A549 treated with Hydrocortisone at 1 μM for 4 hours (cell line): ENCODE measurements around the gene VSTM2B. TPM values are rescaled to one million over a fixed set of nuclear protein-coding genes. Genes with fewer than 3 reads are reported as not detected.

ENCODE experiments used
- total RNA-seq: library from RNA; stranded (reverse); fragments of 200-300 nt; extraction: Qiagen RNA extraction; gene quantifications from 5 replicates; pipeline ENCODE4 v1.2.3, GENCODE V29; 2022

Gene VSTM2B
- not detected in 5 replicates for total RNA-seq

GRCh38 chr19:29525901-29526729 lies at the start of gene VSTM2B:
Gene VSTM2B, plus strand, starts transcription at chr19:29525994. Its CDS starts 590 bp downstream, at chr19:29526584.

GRCh38 chr19:29605653-29606419 lies 80.0 kb downstream of the VSTM2B start, which contains the start of gene POP4:
Gene POP4, plus strand, starts transcription at chr19:29606283. Its CDS starts 36 bp downstream, at chr19:29606319.

Other genes starting within 250 kb of the VSTM2B start
- gene POP4, start 80.3 kb downstream of the VSTM2B start, total RNA-seq, result 193 to 210 TPM (median 202 TPM) in 5 replicates
- gene PLEKHF1, start 139.5 kb downstream of the VSTM2B start, total RNA-seq, result 5.4 to 8.4 TPM (median 7.6 TPM) in 5 replicates
- gene C19orf12, start 189.3 kb downstream of the VSTM2B start, total RNA-seq, result 44.7 to 51.3 TPM (median 49.8 TPM) in 5 replicates